IPS DF 4.7 (cell line): ENCODE results near the gene CNPY1.

ENCODE experiments used
- DNase-seq: peaks from one replicate; pipeline ENCODE4 v3.0.0-alpha.2; 2013; ENCODE audit warnings: low spot score; ENCODE audit errors: extremely low read depth

CNPY1 gene

GRCh38 chr7:155468785-155469148, 77.6 kb downstream of the CNPY1 start:
- DNase-seq = no peak

- DNase-seq = no peak
Measured at GRCh38 chr7:155467846-155468784, 78.2 kb downstream of the CNPY1 start.

GRCh38 chr7:155466814-155467733, 79.3 kb downstream of the CNPY1 start:
- no peak for DNase-seq

- no peak for DNase-seq
Measured at GRCh38 chr7:155466142-155466813, 80.1 kb downstream of the CNPY1 start.

- no peak for DNase-seq
Measured at GRCh38 chr7:155465761-155466141, 80.6 kb downstream of the CNPY1 start.

GRCh38 chr7:155464948-155465739, 81.2 kb downstream of the CNPY1 start:
- no peak for DNase-seq

GRCh38 chr7:155464183-155464582, 82.2 kb downstream of the CNPY1 start:
- no peak for DNase-seq

GRCh38 chr7:155463114-155463811, 83.1 kb downstream of the CNPY1 start:
- DNase-seq = no peak

GRCh38 chr7:155462163-155462735, 84.1 kb downstream of the CNPY1 start:
- no peak for DNase-seq

GRCh38 chr7:155461631-155462030, 84.7 kb downstream of the CNPY1 start:
- no peak for DNase-seq

GRCh38 chr7:155460926-155461613, 85.3 kb downstream of the CNPY1 start:
- DNase-seq = no peak

GRCh38 chr7:155459700-155460461, 86.5 kb downstream of the CNPY1 start:
- no peak for DNase-seq

- no peak for DNase-seq
Measured at GRCh38 chr7:155458878-155459699, 87.3 kb downstream of the CNPY1 start.

- no peak for DNase-seq
Measured at GRCh38 chr7:155458111-155458877, 88.1 kb downstream of the CNPY1 start, which contains the start of gene EN2. Gene EN2, plus strand, starts transcription at chr7:155458129. Its CDS starts 249 bp downstream, at chr7:155458378.

- no peak for DNase-seq
Measured at GRCh38 chr7:155457544-155458110, 88.7 kb downstream of the CNPY1 start.
